WTC11 (cell line): ENCODE data around the gene GHR. TPM values are rescaled to one million over a fixed set of nuclear protein-coding genes. Genes with fewer than 3 reads are reported as not detected.

Experiments used
- ARID4B ChIP-seq: sonication (generic); formaldehyde crosslinking; IDR thresholded peaks from 2 replicates; pipeline ENCODE4 v1.8.0; 2023; ENCODE audit warnings: missing genetic modification reagents, mild to moderate bottlenecking, borderline replicate concordance
- ATF6 ChIP-seq: sonication (generic); formaldehyde crosslinking; IDR thresholded peaks from 2 replicates; pipeline ENCODE4 v1.8.1; 2023; ENCODE audit warnings: mild to moderate bottlenecking, missing genetic modification reagents
- MLX ChIP-seq: sonication (generic); formaldehyde crosslinking; IDR thresholded peaks from 2 replicates; pipeline ENCODE4 v1.8.1; 2023; ENCODE audit warnings: mild to moderate bottlenecking, missing genetic modification reagents, moderate library complexity
- MXD4 ChIP-seq: fragments of 250-450 bp; sonication (Bioruptor Pico); IDR thresholded peaks from 2 replicates; pipeline ENCODE4 v1.8.0; 2021; ENCODE audit warnings: mild to moderate bottlenecking, moderate library complexity, borderline replicate concordance
- PREB ChIP-seq: sonication (generic); formaldehyde crosslinking; IDR thresholded peaks from 2 replicates; pipeline ENCODE4 v1.8.1; 2022; ENCODE audit warnings: mild to moderate bottlenecking, missing genetic modification reagents, moderate library complexity, borderline replicate concordance
- RELA ChIP-seq: sonication (generic); formaldehyde crosslinking; IDR thresholded peaks from 2 replicates; pipeline ENCODE4 v1.8.1; 2022; ENCODE audit warnings: missing genetic modification reagents, mild to moderate bottlenecking, borderline replicate concordance
- SMAD4 ChIP-seq: sonication (generic); formaldehyde crosslinking; IDR thresholded peaks from 2 replicates; pipeline ENCODE4 v1.8.0; 2022; ENCODE audit warnings: mild to moderate bottlenecking, missing genetic modification reagents
- ZNF138 ChIP-seq: sonication (generic); formaldehyde crosslinking; conservative IDR thresholded peaks from 2 replicates; pipeline ENCODE4 v1.8.1; 2022; ENCODE audit warnings: mild to moderate bottlenecking, moderate library complexity, missing genetic modification reagents
- ZNF232 ChIP-seq: sonication (generic); formaldehyde crosslinking; IDR thresholded peaks from 2 replicates; pipeline ENCODE4 v1.8.0; 2022; ENCODE audit warnings: mild to moderate bottlenecking, missing genetic modification reagents
- ZNF281 ChIP-seq: sonication (generic); formaldehyde crosslinking; IDR thresholded peaks from 2 replicates; pipeline ENCODE4 v1.8.0; 2023; ENCODE audit warnings: mild to moderate bottlenecking, missing genetic modification reagents
- ZNF512 ChIP-seq: sonication (generic); formaldehyde crosslinking; IDR thresholded peaks from 2 replicates; pipeline ENCODE4 v1.8.1; 2022; ENCODE audit warnings: missing genetic modification reagents, borderline replicate concordance
- total RNA-seq: library from RNA; stranded (reverse); gene quantifications from 3 replicates; pipeline ENCODE4 v1.2.3, GENCODE V29; 2021
- TF ChIP-seq, protein P1 (sequence below): fragments of 250-450 bp; sonication (Bioruptor Pico); IDR thresholded peaks from 2 replicates; pipeline ENCODE4 v2.1.2; 2022; ENCODE audit warnings: mild to moderate bottlenecking, moderate library complexity

GHR gene
- total RNA-seq, 1 experiment from 2014 or later: 0.57 TPM

GRCh38 chr5:42612750-42613366 lies 189.6 kb downstream of the GHR start (continued):
- TF ChIP-seq ZNF281 (CRISPR knock-in tag) (no peak), PREB (CRISPR knock-in tag) (no peak), RELA (CRISPR knock-in tag) (no peak), MLX (CRISPR knock-in tag) (no peak), ZNF232 (CRISPR knock-in tag) (no peak), ARID4B (no peak), SMAD4 (CRISPR knock-in tag) (no peak), ZNF512 (CRISPR knock-in tag) (no peak), ZNF138 (no peak), MXD4 (CRISPR knock-in tag) (no peak), ATF6 (no peak)
- TF ChIP-seq, protein P1, sequence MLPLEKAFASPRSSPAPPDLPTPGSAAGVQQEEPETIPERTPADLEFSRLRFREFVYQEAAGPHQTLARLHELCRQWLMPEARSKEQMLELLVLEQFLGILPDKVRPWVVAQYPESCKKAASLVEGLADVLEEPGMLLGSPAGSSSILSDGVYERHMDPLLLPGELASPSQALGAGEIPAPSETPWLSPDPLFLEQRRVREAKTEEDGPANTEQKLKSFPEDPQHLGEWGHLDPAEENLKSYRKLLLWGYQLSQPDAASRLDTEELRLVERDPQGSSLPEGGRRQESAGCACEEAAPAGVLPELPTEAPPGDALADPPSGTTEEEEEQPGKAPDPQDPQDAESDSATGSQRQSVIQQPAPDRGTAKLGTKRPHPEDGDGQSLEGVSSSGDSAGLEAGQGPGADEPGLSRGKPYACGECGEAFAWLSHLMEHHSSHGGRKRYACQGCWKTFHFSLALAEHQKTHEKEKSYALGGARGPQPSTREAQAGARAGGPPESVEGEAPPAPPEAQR: no peak
